Keratinocyte (primary cell): ENCODE data around the gene CEPT1. TPM values are rescaled to one million over a fixed set of nuclear protein-coding genes. Genes with fewer than 3 reads are reported as not detected.

Experiments used
- DNase-seq: peaks from one replicate; pipeline ENCODE4 v3.0.0-alpha.2; 2011; ENCODE audit warnings: low read depth, missing footprints, low spot score
- FAIRE-seq: peaks from 2 replicates; lab custom pipeline; 2011; peaks lifted over from hg19 to GRCh38; lab: Jason Lieb, UNC
- H2AFZ ChIP-seq: 2 replicates; pipeline ENCODE4 v1.6.0; 2012; ENCODE audit warnings: low read length, control low read depth, inconsistent platforms; ENCODE audit not compliant: control insufficient read depth
- H3K27ac ChIP-seq: 2 replicates; pipeline ENCODE4 v1.5.1; 2011; ENCODE audit warnings: low read length; ENCODE audit not compliant: control insufficient read depth, insufficient read depth
- H3K27me3 ChIP-seq: 3 replicates; pipeline ENCODE4 v1.6.0; 2011; ENCODE audit warnings: low read length; ENCODE audit not compliant: control insufficient read depth, insufficient read depth; ENCODE audit errors: extremely low read depth
- H3K36me3 ChIP-seq, 2 experiments: 2 replicates in 1 of 2; 3 replicates in 1 of 2; pipeline ENCODE4 v1.5.1; 2011; ENCODE audit warnings: low read length in 2 of 2, mild to moderate bottlenecking in 1 of 2; ENCODE audit not compliant: control insufficient read depth in 2 of 2, insufficient read depth in 2 of 2; ENCODE audit errors: extremely low read depth in 1 of 2
- H3K4me1 ChIP-seq: 3 replicates; pipeline ENCODE4 v1.5.1; 2011; ENCODE audit warnings: low read length; ENCODE audit not compliant: control insufficient read depth, insufficient read depth; ENCODE audit errors: extremely low read depth
- H3K4me2 ChIP-seq: 3 replicates; pipeline ENCODE4 v1.6.0; 2011; ENCODE audit warnings: low read depth, low read length; ENCODE audit not compliant: control insufficient read depth, insufficient read depth; ENCODE audit errors: extremely low read depth
- H3K4me3 ChIP-seq, 3 experiments: fragments of 200-600 bp in 1 of 3; sonication (generic) in 1 of 3; 2 replicates in 2 of 3; 3 replicates in 1 of 3; pipeline ENCODE4 v1.5.1; 2011 to 2016; ENCODE audit warnings: low read length in 3 of 3, mild to moderate bottlenecking in 3 of 3, control low read depth in 2 of 3, inconsistent platforms in 1 of 3, low read depth in 1 of 3, mixed read lengths in 1 of 3, mixed run types in 1 of 3, moderate library complexity in 1 of 3; ENCODE audit not compliant: control insufficient read depth in 2 of 3, insufficient read depth in 2 of 3; ENCODE audit errors: extremely low read depth in 1 of 3
- H3K79me2 ChIP-seq: 2 replicates; pipeline ENCODE4 v1.6.0; 2012; ENCODE audit warnings: low read length; ENCODE audit not compliant: control insufficient read depth, insufficient read depth
- H3K9ac ChIP-seq: 3 replicates; pipeline ENCODE4 v1.6.0; 2011; ENCODE audit warnings: low read length; ENCODE audit not compliant: control insufficient read depth, insufficient read depth; ENCODE audit errors: extremely low read depth
- H3K9me1 ChIP-seq: 3 replicates; pipeline ENCODE4 v1.6.0; 2011; ENCODE audit warnings: low read length; ENCODE audit not compliant: control insufficient read depth, insufficient read depth; ENCODE audit errors: extremely low read depth
- H3K9me3 ChIP-seq: 2 replicates; pipeline ENCODE4 v1.5.1; 2012; ENCODE audit warnings: low read depth, low read length; ENCODE audit not compliant: control insufficient read depth
- H4K20me1 ChIP-seq: 3 replicates; pipeline ENCODE4 v1.6.0; 2011; ENCODE audit warnings: low read length; ENCODE audit not compliant: control insufficient read depth, insufficient read depth; ENCODE audit errors: extremely low read depth
- CTCF ChIP-seq, 3 experiments: IDR thresholded peaks in 1 of 3; conservative IDR thresholded peaks in 1 of 3; optimal IDR thresholded peaks in 1 of 3; 2 replicates in 2 of 3; 3 replicates in 1 of 3; pipeline versions ENCODE3 to v1.5.1; 2011; ENCODE audit warnings: low read length in 3 of 3, mild to moderate bottlenecking in 3 of 3, moderate library complexity in 2 of 3, control low read depth in 1 of 3, inconsistent platforms in 1 of 3; ENCODE audit not compliant: insufficient read depth in 2 of 3; ENCODE audit errors: extremely low read depth in 1 of 3
- EZH2 ChIP-seq: IDR thresholded peaks from one replicate; pipeline ENCODE4 v1.6.1; 2012; ENCODE audit warnings: inconsistent platforms, mild to moderate bottlenecking, low read length, moderate library complexity
- dilution Hi-C: fragments of 300-500 bp; cut with MboI; formaldehyde crosslinking; loops from one replicate; pipeline ENCODE4 v1.7.0; 2020; ENCODE audit warnings: low sequenced_read_pairs; ENCODE audit not compliant: extremely low pct_ligation_motif_present
- polyA plus RNA-seq, 5 experiments: library from polyadenylated mRNA; depleted of rRNA in 3 of 5; stranded (reverse) in 3 of 5; stranded (forward) in 1 of 5; unstranded in 1 of 5; fragments of >200 nt; gene quantifications; 1 replicate in 1 of 5; 2 replicates in 3 of 5; 3 replicates in 1 of 5; pipeline versions ENCODE4 v1.2.1 to v1.2.3, GENCODE V29; 2011 to 2012; ENCODE audit warnings: missing spikeins in 2 of 5, low read depth in 1 of 5, low replicate concordance in 1 of 5

CEPT1 gene
- polyA plus RNA-seq, 1 donor (not counting 4 experiments of a cell fraction or from before 2014, with no cell fraction given) = 65.2 TPM

DNA sequence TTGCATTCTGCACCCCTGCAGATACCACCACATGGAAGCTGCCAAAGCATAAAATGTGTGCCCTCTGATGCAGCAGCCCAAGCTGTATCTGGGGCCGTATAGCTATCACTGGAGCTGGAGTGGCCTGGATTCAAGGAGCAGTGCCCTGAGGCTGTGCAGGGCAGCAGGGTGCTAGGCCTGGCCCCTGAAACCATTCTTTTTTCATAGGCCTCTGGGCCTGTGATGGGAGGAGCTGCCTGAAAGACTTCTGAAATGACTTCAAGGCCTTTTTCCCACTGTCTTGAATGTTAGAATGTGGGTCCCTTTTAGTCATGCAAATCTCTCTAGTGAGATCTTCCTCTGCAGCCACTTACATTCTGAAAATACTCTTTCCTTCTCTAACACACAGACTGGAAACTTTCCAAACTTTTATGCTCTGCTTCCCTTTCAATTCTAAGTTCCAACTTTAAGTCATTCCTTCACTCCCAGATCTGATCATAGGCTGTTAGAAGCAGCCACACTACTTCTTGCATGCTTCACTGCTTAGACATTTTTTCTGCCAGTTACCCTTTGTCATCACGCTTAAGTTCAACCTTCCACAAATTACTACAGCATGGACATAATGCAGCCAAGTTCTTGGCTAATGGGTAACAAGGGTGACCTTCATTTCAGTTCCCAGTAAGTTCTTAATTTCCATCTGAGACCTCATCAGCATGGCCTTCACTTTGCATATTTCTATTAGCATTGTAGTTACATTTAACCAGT lies 42.5 kb upstream of the CEPT1 start:
- H3K9me3 ChIP-seq = no peaks in the 10 kb centered on the region
- peaks cover 5% of the 10 kb centered on the region for H3K4me1 ChIP-seq
- dilution Hi-C loops = no loop called here
- H3K9ac ChIP-seq = no peak overlapping the region
- FAIRE-seq (no peak), DNase-seq (no peak)
- no peak overlapping the region for H3K4me3 ChIP-seq
- no peaks in the 10 kb centered on the region for H3K79me2 ChIP-seq
- no peak overlapping the region for H3K27ac ChIP-seq
- no peaks in the 10 kb centered on the region for H3K9me1 ChIP-seq
- TF ChIP-seq EZH2 (no peak), CTCF (optimal IDR thresholded peaks at IDR 0.05 in 1 of 3, IDR thresholded peaks at IDR 0.05 in 1 of 3, conservative IDR thresholded peaks at IDR 0.05 in 1 of 3; ENCODE audit: extremely low read depth in 1 of 3, insufficient read depth in 2 of 3, low read length in 3 of 3) (no peak)
- no peak overlapping the region for H3K4me2 ChIP-seq
- H3K36me3 ChIP-seq = no peaks in the 10 kb centered on the region
- no peaks in the 10 kb centered on the region for H4K20me1 ChIP-seq
- no peaks in the 10 kb centered on the region for H3K27me3 ChIP-seq
- H2AFZ ChIP-seq = no peak overlapping the region

GRCh38 chr1:111099289-111099688 lies 40.7 kb upstream of the CEPT1 start:
- Histone ChIP-seq H3K9me1 (no peaks in the 10 kb centered on the region), H3K9me3 (no peaks in the 10 kb centered on the region), H4K20me1 (no peaks in the 10 kb centered on the region), H3K27me3 (no peaks in the 10 kb centered on the region), H3K9ac (no peak overlapping the region), H3K4me2 (no peak overlapping the region), H2AFZ (no peak overlapping the region), H3K4me3 (no peak overlapping the region), H3K79me2 (no peaks in the 10 kb centered on the region), H3K27ac (no peak overlapping the region), H3K36me3 (no peaks in the 10 kb centered on the region), H3K4me1 (peaks cover 6% of the 10 kb centered on the region)
- dilution Hi-C loops = no loop called here
- FAIRE-seq = no peak
- no peak for TF ChIP-seq CTCF (optimal IDR thresholded peaks at IDR 0.05 in 1 of 3, IDR thresholded peaks at IDR 0.05 in 1 of 3, conservative IDR thresholded peaks at IDR 0.05 in 1 of 3; ENCODE audit: extremely low read depth in 1 of 3, insufficient read depth in 2 of 3, low read length in 3 of 3)
- TF ChIP-seq EZH2 = no peak
- DNase-seq = no peak
